COLO668 (cell line): Measurements from ENCODE around the gene MYOG.

Experiments
- DNase-seq: peaks from one replicate; lab custom pipeline; 2025; ENCODE audit not compliant: unreplicated experiment; lab: John Stamatoyannopoulos, UW

Gene MYOG

GRCh38 chr1:203091199-203091477 is 5.3 kb upstream of the MYOG start:
- DNase-seq, result no peak

- DNase-seq, result no peak
Observed at GRCh38 chr1:203090421-203091198, 4.8 kb upstream of the MYOG start.

GRCh38 chr1:203089651-203090045 is 3.8 kb upstream of the MYOG start:
- DNase-seq, result no peak

- no peak for DNase-seq
Observed at GRCh38 chr1:203089001-203089650, 3.3 kb upstream of the MYOG start.

- no peak for DNase-seq
Observed at GRCh38 chr1:203088441-203088840, 2.6 kb upstream of the MYOG start.

GRCh38 chr1:203086992-203087763 is 1.4 kb upstream of the MYOG start:
- DNase-seq, result no peak

- peak; percentile 22 for DNase-seq
Observed at GRCh38 chr1:203084588-203085527, 954 bp downstream of the MYOG start.

- no peak for DNase-seq
Observed at GRCh38 chr1:203083463-203083921, 2.3 kb downstream of the MYOG start.

- DNase-seq, result no peak
Observed at GRCh38 chr1:203082571-203083462, 3.0 kb downstream of the MYOG start.

GRCh38 chr1:203082231-203082505 is 3.6 kb downstream of the MYOG start:
- no peak for DNase-seq

GRCh38 chr1:203081465-203082230 is 4.2 kb downstream of the MYOG start:
- DNase-seq, result no peak

GRCh38 chr1:203080456-203080855 is 5.4 kb downstream of the MYOG start:
- no peak for DNase-seq

- DNase-seq, result no peak
Observed at GRCh38 chr1:203078478-203078877, 7.3 kb downstream of the MYOG start.

GRCh38 chr1:203077956-203078355 is 7.9 kb downstream of the MYOG start:
- DNase-seq, result no peak

GRCh38 chr1:203077367-203077766 is 8.4 kb downstream of the MYOG start:
- DNase-seq, result no peak

GRCh38 chr1:203076031-203076511 is 9.7 kb downstream of the MYOG start:
- no peak for DNase-seq

GRCh38 chr1:203075236-203076030 is 10.4 kb downstream of the MYOG start:
- DNase-seq, result no peak

GRCh38 chr1:203074610-203075009 is 11.2 kb downstream of the MYOG start:
- no peak for DNase-seq
